ENCODE measurements around the gene ADRA2C.

ADRA2C gene

DNA sequence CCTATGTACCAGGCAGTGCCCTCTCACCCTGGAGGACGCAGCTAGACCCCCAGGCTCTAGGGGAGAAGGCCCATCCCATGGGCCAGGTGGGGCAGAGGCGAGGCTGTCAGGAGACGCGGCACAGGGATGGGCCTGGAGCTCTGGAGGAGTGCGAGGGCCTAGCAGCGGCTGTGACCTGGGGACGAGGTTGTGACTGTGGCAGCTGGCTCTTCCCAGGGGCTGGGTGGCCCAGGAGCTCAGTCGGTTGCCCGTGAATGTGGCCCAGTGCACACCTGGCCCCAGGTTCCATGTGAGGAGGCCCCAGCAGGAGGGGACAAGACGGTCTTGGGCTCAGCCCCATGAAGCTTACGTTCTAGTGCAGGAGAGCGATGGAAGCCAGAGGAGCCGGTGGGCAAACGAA, 31.0 kb upstream of the ADRA2C start:
- DNase-seq = no peak

DNA sequence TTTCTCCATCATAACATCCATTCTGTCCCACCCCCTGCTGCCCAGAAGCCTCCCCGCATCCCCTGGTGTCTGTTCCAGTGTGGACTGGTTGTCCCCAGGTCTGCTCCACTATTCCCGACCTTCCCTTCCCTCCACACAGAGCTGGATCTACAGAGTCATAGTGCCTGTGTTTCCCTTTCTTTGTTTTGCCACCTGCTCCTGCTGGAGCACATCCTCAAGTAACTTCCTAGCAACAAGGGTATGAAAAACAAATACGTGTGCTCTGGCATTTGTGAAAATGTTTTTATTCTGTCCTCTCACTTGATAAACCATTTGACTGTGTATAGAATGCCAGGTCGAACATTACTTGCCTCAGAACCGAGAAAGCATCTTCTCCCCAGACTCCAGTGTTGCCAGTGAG, 29.9 kb upstream of the ADRA2C start:
- DNase-seq = no peak

DNA sequence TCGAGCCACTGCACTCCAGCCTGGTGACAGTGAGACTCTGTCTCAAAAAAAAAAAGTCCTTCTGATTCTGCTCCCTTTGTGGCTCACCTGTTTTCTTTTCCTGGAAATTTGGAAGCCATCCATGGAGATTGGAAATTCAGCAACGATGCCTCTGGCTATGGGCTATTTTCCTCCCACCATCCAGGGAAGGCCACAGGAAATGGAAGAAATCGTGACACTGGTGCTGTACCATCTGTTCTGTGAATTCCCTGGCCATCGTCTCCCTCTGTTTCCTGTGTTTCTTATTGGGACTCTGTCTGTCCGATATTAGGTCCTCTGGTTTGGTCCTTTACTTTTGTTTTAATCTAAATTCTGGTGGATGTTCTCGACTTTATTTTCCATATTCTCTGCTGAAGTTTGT, 29.4 kb upstream of the ADRA2C start:
- no peak for DNase-seq

DNA sequence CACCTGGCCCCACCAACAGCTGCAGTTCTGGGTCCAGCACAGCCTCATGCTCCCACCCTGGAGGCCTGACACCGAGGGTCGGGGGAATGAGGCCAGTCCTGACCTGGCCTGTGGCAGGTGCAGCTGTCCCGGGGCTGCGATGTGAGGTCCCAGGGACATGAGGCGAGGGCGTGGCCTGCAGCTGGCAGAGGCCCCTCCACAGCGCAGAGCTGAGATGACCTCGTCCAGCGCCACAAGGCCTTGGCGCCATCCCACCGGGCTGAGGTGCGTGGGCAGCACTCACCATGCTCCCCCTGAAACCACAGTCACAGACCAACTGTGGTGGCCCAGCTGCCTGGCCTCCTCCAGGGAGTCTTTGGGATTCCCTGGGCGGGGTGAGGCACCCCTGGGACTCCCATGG, 26.6 kb upstream of the ADRA2C start:
- DNase-seq = no peak

DNA sequence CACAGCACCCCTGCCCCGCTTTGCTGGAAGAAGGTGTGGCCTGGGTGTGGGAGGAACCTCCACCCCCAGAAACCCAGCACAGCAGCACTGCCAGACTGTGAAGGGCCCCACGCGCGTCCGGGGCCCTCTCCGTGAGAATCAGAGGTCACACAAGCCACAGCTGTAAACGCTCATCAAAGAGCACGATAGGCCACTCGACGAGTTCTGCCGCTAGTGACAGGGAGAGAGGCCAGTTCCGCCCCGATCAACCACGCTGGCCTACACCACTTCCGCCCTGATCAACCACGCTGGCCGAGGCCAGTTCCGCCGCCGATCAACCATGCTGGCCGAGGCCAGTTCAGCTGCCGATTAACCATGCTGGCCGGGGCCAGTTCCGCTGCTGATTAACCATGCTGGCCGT, 25.9 kb upstream of the ADRA2C start:
- DNase-seq = no peak

DNA sequence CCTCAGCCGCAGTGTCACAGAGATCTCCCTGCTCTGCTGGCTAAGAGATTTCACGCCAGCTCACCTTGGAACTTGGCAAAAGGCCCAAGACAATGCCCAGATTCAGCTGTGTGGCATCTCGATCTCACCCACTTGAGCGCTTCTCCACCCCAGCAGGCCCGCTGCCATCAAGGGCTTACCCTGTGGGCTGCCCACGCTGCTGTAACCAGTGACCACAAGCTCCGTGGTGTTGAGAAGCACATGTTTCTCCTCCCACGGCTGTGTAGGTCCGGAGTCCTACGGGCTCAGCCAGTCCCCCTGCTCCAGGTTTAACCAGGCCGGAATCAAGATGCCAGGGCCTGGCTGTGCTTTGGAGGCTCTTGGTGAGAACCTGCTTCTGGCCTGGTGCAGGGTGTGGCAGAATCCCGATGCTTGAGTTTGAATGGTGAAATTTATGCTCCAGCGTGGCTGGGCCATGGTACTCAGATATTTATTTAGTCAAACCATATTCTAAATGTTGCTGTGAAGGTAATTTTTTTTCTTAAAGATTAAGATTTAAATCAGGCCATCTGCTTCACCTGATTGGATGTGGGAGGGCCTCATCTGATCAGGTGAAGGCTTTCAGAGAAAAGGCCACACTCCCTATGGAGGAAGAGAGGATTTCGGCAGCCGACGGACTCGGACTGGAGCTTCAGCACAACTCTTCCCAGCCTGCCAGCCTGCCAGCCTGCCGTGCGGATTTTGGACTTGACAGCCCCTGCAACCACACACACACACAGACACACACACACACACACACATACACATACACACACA, 24.8 kb upstream of the ADRA2C start:
- no peak for DNase-seq

DNA sequence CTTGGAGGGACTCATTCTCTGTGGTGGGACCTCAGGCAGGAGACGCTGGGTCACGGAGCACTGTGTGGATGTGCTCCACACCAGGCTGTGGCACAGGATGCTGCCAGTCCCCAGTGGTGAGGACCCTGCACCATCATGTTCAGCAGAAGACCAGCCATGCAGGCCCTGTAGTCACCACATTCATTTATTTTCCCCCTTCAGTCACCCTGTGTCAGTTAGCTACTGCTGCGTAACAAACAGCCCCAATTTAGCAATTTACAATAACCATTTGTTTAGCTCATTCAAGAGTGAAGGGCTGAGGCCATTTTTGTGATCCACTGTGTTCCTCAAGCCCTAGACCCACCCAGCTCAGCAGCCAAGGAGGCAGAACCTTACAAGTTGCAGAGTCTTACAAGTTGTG, 23.6 kb upstream of the ADRA2C start:
- DNase-seq = no peak

DNA sequence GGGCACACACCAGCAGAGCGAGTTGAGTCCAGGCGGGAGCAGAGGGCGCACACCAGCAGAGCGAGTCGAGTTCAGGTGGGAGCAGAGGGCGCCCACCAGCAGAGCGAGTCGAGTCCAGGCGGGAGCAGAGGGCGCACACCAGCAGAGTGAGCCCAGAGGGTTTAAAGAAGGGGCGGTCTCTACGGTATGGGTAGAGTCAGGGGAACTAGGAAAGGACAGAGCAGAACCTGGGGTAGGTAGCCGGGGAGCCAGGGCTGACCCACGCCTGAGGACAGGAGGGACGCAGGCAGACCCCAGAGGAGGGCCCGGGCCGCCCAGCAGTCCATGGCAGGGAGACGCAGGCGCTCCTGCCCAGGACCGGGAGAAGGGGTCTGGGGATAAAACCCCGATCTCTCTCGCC, 22.0 kb upstream of the ADRA2C start:
- no peak for DNase-seq

DNA sequence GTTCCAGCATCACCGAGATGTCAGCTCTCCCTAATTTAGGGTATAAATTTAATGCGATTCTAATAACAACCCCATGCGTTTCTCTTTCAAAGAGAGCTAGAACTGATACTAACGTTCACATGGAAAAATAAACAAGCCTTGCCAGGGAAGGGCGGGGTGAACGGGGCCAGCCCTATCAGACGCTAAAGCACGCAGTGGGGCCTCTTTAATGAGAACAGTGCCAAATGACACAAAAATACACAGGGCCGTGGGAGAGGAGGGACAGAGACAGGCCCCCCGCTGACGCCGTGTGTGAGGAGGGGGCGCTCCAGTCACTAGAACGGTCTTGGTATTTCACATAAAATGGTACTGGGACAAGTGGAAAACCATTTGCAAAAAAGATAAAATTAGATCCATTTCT, 21.3 kb upstream of the ADRA2C start:
- no peak for DNase-seq

DNA sequence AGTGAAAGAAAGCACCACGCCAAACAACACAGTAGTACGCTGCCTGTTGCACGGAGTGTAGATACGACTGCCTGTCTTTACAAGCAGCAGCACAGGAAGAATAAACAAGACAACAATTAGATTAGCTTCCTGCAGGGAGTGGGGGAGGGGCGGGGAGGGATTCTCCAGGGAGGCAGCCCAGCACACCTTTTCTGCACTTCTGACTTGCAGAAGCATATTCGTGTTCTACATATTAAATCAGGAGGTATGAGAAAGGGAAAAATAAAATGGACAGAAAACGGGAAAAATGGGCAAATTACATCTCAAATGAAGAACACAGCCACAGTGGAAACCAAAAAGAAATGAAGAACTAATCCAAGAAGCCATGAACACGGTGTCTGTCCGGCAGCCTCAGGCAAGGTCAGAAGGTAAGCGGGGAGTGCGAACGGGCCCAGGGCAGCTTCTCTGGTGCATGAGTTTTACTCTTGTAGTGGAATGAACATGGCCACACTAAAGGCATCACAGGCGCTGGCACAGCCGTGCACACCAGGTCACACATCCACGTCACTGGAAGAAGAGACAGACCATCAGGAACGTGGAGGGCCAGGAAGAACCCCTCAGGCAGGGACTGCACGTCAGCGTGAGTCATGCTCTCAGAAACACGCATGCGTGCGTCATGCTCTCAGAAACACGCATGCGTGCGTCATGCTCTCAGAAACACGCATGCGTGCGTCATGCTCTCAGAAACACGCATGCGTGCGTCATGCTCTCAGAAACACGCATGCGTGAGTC, 20.1 kb upstream of the ADRA2C start:
- DNase-seq = no peak

DNA sequence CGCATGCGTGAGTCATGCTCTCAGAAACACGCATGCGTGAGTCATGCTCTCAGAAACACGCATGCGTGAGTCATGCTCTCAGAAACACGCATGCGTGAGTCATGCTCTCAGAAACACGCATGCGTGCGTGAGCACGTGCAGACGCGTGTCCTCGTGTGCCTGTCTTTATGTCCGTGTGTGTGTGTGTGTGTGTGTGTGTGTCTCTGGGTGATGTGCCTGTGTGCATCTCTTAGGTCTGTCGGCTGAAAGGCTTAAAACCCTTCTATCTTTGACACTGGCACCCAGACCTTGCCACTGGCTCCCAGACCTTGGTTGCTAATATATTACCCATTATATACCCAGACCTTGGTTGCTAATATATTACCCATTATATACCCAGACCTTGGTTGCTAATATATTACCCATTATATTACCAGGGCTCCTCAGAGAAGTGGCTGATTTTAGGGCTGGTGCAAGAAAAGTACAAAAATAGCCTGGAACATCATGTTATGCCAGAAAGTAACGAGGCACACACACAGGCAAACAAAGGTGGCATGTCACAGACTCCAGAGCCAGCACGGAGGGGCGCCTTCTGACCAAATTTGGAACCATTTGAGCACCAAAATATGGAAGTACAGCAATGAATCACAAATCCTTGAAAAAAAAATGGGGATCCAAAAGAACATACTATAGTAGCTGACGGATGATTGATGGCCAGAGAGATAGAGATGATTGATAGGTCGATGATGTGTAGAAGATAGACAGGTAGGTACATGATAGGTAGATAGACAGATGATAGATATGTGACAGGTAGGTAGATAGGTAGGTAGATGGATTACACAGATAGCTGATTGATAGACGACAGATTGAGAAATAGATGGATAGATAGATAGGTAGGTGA, 19.2 kb upstream of the ADRA2C start:
- DNase-seq = no peak

DNA sequence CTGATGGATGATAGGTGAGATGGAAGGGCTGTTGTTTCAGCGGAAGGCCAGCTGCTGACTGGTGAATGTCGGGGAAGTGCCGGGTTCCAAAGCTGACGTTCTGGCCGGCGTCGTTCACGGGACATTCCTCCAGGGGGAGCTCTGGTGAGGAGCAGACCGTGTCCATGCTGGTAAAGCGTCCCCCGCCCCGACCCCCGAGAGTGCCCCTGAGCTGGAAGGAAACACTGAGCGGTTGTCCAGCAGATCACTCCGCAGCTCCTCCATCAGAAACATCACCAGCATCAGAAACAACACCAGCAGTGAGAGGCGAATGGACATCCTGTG, 18.6 kb upstream of the ADRA2C start:
- no peak for DNase-seq

DNA sequence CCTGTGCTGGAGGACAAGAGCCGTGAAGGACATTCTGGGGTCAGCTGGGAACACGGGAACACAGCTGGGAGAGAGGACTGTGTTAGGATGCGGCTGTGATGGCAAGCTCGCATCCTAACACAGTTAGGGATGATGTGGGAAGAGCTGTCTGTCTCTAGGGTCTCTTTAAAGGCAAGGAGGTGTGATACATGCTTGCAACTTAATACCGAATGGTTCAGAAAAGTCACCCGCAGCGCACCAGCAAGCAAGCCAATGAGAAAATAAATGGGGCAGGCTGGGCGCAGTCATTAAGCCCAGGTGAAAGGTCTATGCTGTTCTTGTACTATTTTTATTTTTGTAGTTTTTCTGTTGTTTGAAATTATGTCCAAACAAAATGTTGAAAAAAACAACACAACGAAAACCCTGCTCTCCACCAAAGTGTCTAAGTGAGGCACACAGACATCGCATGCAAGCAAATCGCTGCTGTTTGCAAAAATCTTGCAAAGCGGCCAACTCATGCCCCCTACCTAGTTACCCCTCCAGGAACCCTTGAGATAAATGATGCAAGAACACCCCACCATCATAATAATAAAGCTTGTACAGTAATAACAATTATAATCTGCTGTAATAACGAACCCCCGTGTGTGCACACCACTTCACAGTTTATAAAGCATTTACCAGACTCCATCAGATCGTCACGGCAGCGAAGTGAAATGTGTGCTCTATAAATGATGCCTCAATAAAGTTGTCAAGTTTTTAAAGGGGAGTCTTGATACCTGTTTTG, 17.9 kb upstream of the ADRA2C start:
- DNase-seq = no peak

DNA sequence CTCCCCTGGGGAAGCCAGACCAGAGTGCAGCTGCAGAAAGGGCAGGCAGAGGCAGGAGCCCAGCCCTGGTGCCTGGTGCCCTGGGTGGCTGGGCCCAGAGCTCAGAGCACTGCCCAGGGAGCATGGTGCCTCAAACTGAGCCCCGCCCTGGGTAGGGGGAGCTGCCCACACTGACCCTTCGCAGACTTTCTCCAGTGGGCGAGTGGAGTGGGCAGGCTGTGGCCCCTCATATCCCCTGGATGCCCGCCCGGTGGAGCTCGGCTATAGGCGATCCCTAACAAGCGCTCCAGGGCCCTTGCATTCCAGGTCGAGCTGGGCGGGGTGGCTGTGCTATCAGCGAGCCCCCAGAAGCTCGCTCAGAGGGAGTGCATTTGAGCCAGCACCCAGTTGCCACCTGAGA, 17.1 kb upstream of the ADRA2C start:
- DNase-seq = no peak

DNA sequence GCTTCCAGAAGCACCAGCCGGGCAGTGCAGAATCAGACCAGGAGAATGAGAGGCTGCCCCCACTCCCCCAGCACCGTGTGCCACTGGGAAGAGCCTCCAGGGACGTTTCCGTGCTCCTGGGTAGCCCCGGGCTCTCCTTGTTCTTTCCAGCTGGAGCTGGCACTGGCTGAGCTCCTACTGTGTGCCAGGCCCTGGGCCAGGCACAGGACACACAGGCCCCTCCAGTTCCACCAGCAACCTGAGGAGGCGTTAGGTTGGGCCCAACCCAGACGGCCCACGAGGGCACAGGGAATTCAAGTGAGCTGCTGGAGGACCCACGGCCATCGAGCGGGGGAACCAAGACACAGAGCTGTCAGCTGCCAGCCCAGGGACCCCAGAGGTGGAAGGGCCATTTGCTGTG, 15.9 kb upstream of the ADRA2C start:
- DNase-seq = no peak

DNA sequence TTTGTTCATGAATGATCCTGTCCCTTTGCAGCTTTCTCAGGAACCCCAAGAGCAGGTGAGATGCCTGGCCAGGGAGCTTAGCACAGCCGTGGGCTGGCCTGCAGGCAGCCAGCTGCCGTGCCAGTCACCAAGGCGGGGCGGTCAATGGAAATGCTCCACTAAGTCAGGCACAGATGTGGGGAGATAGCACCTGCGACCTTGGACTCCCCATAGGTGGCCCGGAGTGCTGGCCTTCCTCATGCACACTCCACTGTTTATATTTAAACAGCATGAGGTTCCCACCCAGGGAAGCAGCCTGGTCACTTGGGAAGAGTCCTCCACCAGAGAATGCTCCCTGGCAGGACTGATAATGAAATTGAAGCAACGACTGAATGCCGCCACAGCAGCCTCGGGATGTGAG, 14.2 kb upstream of the ADRA2C start:
- DNase-seq = no peak

DNA sequence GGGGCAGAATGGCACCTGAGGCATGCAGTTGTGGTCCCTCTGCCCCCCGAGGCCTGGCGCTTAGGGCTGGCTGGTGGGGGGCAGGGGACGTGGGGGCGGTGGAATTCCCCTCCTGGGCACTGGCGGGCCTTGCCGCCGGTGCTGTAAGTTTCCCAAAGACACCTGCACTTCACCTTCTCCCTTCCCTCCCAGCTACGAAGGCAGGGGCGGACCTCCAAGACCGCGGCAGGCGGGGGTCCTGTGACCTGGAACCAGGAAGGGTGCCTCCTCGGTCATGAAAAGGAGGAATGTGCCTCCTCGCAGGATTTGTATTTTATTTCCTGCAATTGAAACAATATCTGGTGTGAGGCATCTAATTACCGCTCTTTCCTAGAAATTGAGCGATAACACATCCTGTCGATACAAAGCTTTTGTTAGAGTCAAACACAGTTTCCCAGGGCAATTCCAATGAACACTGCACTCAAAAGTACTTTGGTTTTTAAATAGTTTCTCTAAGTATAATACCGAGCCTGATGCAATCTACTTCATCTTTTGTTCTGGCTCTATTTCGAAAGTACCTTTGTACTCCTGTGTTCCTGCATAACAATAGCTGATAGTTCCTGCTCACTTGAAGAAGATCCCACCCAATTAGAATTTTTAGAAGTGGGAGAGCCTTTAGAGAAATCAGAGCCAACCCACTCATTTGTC, 12.3 kb upstream of the ADRA2C start:
- DNase-seq = no peak

DNA sequence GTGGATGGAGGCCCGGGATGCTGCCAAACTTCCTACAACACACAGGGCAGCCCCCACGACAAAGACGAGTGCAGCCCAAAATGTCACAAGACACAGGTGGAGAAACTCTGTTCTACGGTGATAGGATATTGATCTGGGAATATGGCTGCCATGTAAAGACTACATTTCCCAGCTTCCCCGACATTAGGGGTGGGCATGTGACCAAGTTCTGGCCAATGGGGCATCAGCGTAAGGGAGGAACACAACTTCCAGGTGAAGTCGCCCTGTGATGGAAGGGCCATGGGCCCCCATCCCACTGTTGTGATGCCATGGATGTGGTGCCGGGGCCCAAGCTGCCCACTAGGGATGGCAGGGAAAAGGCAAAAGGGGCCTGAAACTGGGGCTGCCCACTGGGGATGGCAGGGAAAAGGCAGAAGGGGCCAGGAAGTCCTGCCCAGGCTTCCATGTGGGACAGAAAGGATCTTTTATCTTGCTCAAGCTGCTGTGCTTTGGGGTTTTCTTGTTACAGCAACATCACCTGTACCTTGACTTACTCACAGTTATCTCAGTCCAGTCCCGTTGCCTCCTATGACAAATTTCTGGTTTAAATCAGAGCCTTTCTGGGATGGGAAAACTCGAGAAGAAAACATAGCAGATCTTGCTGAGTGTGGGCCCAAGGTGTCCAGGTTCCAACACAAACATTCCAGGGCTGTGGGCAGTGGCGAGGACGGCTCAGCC, 9.7 kb upstream of the ADRA2C start:
- DNase-seq = no peak

DNA sequence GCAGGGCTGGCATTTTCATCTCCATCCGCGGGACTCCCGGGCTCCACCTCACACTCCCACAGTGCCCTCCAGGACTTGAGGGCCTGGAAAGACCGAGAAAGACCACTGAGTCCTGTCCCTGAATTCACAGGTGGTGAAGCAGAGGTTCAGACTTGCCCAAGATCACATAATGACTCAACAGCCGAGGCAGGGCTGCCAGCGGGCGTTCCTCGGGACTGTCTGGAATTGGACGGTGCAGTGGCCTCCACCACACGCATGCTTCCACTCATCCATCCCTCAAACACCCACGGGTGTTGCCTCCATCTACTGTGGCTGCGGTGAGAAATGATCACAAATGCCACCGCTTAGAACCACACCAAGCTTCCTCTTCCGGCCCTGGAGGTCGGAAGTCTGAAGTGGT, 6.9 kb upstream of the ADRA2C start:
- DNase-seq = no peak

DNA sequence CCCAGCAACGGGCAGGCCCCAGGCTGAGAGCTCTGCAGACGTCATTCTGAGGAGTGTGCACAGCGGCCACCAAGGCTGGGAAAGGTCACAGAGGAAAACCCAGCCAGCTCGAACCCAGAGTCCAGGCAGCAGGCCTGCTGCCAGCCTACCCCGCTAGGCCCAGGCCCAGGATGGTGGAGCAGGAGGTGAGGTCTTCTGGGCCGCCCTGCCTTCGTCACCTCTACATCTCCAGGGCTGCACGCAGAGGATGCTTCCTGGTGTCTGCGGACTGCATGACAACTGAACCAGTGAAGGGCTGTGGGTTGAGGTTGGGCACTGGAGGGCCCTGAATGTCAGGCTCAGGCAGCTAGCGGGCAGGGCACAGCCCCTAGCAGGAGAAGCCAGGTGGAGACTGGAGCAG, 5.8 kb upstream of the ADRA2C start:
- DNase-seq = no peak

DNA sequence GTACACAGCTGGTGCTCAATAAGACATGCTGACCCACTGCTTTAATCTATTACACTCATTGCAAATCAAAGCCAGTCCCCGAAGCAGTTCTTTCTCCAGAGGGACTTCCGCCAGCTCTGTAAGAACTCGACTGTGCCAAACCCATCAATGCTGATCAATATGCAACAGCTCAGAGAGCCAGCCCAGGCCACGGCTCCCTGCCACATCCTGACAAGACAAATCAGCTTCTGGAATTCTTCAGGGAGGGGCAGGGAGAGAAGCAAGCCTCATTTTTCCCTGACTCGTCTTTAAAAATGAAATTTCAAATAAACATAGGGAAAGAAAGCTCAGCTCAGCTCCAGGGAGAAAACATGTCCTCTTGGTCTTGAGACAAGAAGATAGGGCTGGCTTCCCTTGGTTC, 5.3 kb upstream of the ADRA2C start:
- no peak for DNase-seq

DNA sequence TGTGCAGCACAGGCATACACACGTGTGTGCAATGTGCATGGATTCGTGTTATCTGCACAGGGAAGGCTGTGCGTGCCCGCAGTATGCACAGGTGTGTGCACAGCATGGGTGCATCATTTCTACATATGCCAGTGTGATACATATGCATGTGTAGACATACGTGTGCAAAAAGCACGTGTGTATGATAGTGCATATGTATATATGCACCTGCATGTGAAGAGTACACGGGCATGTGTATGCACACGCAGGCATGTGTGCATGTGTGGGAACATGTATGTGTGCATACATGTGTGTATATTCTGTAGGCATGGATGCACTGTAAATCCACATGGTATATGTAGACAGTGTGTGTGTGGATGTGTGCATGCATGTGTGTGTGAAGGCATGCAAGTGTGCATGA, 3.9 kb upstream of the ADRA2C start:
- DNase-seq = no peak
